ENCODE results near the gene GRM7.

The GRM7 gene

GRCh38 chr3:7744850-7745249 lies 883.9 kb downstream of the GRM7 start:
- peak; percentile 10 for DNase-seq

DNA sequence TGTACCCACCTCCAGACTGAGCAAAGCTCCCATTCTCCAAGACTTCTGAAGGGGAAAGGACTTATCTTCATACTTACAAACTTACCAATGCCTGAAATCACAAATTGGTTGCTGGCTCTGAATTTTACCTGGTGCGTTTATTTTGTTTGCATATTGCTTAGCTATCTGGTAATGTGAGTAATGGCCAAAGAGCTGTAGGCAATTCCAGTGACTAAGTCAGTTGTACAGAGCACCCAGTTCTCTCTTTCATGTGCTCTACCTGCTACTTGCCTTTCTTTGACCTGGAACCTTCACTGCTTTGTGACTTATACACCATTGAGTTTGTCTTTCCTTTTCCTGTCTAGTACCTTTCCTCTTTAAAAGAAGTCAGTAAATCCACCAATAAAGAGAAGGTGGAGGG lies 884.8 kb downstream of the GRM7 start:
- DNase-seq, result no peak

DNA sequence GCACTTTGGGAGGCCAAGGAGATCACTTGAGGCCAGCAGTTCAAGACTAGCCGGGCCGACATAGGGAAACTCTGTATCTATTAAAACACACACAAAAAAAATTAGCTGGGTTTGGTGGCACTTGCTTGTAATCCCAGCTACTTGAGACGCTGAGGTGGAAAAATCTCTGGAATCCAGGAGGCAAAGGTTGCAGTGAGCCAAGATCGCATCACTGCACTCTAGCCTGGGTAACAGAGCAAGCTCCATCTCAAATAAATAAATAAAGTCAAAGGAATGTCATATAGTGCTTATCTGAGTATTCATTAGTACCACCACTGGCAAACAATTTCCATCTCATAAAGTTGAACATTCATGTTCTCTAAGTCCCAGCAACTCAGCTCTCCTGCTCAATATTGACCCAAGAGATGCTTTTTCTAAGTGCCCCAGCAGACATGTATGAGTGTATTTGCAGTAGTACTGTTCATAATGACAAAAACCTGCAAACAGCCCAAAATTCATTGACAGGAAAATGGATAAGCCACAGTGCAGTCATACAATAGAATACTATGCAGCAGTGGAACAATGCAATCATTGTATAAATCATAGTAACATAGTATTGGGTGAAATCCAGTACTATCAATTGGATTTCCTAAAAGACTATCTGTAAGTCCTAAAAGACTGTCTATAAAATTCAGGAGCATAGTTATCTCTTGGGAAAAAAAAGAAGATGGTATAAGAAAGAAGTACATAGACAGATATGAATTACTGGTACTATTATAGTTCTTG lies 889.2 kb downstream of the GRM7 start:
- DNase-seq, result no peak

DNA sequence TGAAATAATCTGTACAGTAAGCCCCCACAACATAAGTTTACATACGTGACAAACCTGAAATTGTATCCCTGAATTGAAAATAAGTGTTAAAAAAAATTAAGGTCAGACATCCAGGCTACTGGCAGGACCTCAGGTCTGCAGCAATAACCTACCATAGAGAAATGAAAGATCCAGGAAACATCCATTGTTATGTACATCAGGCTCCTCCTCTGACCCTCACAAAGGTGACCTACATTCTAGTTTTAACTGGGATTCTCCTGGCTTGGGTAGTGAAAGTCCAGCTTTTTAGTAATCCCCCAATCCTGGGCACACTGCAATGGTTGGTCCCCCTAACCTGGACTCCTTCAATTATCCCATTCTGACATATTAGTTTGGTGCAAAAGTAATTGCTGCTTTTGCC lies 891.1 kb downstream of the GRM7 start:
- no peak for DNase-seq

- DNase-seq, result no peak
These were observed 893.9 kb downstream of the GRM7 start for GRCh38 chr3:7754653-7755441.

GRCh38 chr3:7759630-7760029 lies 898.7 kb downstream of the GRM7 start:
- DNase-seq, result no peak

GRCh38 chr3:7760718-7761117 lies 899.8 kb downstream of the GRM7 start:
- DNase-seq, result no peak

- no peak for DNase-seq
These were observed 903.2 kb downstream of the GRM7 start for GRCh38 chr3:7764115-7764514.

DNA sequence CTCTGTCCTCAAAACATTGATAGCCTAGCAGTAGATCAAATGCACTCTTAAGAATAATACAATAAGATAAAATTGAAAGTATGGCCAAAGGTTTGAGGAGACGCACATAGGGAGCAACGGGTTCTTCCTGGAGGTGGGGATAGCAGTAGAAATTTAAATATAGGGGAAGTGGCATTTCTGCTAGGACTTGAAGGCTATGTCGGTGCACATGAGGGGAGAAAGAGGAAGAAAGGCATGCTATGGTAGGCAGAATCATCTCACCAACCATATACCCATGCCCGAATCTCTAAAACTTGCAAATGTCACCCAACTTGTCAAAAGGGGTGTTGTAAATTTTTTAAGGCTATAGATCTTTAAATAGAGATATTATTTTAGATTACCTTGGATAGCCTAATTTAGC lies 905.6 kb downstream of the GRM7 start:
- no peak for DNase-seq

GRCh38 chr3:7779331-7779730 lies 918.4 kb downstream of the GRM7 start:
- DNase-seq, result no peak

- DNase-seq, result no peak
These were observed 920.5 kb downstream of the GRM7 start for GRCh38 chr3:7781395-7781794.

DNA sequence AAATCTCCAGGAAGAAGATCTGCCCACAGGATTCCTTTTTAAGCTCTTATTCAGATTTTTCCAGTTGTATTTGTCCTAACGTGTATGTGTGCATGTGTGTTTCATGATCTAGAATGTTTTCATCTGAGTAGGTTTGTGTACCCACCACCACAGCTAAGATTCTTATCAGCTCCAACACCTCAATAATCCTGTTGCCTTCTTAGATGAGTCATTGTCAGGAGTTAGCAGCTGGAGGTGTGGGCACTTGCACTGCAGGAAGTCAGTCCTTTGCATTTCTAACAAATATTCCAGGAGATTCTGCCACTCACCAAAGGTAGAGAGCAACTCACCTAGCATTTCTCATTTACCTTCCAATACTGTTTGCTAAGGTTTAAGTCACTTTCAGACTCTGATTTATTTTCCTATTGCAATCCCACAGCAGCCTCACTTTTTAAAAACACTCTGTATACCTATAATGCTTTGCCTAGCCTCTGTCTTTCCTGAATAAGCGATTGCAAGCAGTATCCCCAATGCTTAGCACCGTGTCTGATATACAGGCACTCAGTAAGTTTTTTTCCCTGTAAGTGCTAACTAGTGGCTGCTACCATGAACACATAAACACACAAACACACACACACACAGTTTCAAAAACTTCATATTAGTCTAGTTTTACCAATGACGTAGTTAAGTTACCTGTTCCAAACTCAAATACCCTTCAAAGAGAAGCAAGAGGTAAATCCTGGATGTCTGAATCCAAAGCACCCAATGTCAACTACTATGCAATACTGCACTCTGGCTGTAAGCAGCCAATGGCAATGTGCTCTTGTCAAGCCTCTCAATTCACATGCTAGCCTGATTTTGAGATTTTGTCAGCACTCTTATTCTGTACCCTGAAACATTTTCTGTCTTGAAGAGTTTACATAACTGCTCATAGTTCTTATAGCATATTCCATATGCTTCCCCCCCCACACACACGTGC lies 927.2 kb downstream of the GRM7 start:
- no peak for DNase-seq

- no peak for DNase-seq
These were observed 928.0 kb downstream of the GRM7 start for GRCh38 chr3:7788881-7789280.

DNA sequence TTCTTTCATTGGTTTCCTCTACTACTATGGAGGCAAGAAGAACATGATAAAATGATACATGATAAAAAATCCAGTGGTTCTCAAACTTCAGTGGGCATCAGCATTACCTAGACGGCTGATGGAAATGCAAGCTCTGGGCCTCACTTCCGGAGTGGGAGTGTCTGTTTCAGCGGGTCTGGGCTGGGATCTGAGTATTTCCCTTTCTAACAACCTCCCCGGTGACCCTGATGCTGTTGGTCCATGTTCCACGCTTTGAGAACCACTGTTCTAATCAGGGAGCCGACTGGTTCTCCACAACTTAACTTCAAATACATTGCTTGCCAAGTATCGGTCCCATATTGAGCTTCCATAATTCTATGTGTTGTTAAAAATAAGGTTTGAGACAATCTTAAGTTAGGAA lies 928.4 kb downstream of the GRM7 start:
- no peak for DNase-seq

GRCh38 chr3:7790141-7790540 lies 929.2 kb downstream of the GRM7 start:
- DNase-seq, result no peak

All from NCI-H510A (cell line).